Measurements from ENCODE around the gene HS6ST3.

GRCh38 chr13:96248103-96248502 lies 158.2 kb downstream of the HS6ST3 start:
- TF ChIP-seq, protein P1, sequence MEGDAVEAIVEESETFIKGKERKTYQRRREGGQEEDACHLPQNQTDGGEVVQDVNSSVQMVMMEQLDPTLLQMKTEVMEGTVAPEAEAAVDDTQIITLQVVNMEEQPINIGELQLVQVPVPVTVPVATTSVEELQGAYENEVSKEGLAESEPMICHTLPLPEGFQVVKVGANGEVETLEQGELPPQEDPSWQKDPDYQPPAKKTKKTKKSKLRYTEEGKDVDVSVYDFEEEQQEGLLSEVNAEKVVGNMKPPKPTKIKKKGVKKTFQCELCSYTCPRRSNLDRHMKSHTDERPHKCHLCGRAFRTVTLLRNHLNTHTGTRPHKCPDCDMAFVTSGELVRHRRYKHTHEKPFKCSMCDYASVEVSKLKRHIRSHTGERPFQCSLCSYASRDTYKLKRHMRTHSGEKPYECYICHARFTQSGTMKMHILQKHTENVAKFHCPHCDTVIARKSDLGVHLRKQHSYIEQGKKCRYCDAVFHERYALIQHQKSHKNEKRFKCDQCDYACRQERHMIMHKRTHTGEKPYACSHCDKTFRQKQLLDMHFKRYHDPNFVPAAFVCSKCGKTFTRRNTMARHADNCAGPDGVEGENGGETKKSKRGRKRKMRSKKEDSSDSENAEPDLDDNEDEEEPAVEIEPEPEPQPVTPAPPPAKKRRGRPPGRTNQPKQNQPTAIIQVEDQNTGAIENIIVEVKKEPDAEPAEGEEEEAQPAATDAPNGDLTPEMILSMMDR (IDR thresholded peaks at IDR 0.05; ENCODE audit: borderline replicate concordance, extremely low read depth, low read length, poor library complexity, severe bottlenecking): no peak
- no peak for TF ChIP-seq EZH2 (IDR thresholded peaks at IDR 0.05; ENCODE audit: borderline replicate concordance, low read depth, low read length, severe bottlenecking)

Data from DND-41 (cell line).